HG03175 (cell line): ENCODE data around the gene MAOB.

ENCODE experiments used
- ATAC-seq: cut with Tn5 transposase; IDR thresholded peaks from one replicate; pipeline ENCODE4 v1.9.1; 2021; ENCODE audit warnings: mild to moderate bottlenecking, moderate library complexity; ENCODE audit not compliant: unreplicated experiment

The MAOB gene

DNA sequence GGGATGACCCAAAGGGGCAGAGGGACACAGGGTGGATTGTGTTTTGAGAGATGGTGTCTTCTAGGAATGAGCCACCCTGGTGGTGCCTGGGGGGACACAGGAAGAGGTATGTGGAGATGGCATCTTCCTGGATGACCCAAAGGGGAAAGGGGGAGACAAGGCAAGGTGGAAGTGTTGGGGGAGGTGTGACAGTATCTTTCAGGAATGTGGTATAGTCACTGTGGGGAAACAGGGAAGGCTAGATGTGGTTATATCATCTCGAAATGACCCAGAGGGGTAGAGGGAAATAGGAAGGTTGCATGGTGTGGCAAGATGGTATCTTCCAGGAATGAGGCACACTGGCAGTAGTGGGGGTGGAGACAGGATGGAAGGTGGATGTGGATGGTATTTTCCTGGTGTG lies 163.3 kb downstream of the MAOB start:
- no peak for ATAC-seq

- ATAC-seq: no peak
These were observed 163.7 kb downstream of the MAOB start for GRCh38 chrX:43718546-43718945.

DNA sequence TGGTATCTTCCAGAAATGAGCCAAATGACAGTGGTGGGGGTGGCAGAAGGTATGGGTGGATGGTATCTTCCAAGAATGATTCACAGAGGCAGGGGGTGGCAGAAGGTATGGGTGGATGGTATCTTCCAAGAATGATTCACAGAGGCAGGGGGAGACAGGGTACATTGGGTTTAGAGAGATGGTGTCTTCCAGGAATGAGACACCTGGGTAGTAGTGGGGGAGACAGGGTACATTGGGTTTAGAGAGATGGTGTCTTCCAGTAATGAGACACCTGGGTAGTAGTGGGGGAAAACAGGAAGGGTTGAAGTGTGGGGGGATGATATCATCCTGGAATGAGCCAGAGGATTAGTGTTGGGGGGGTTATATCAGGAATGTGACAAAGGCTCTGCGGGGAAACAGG lies 164.2 kb downstream of the MAOB start:
- no peak for ATAC-seq

GRCh38 chrX:43717161-43717560 lies 165.1 kb downstream of the MAOB start:
- no peak for ATAC-seq

- no peak for ATAC-seq
These were observed 165.6 kb downstream of the MAOB start for GRCh38 chrX:43716696-43717095.
